SK-N-SH treated with all-trans-retinoic acid at 6 μM for 48 hours (cell line): ENCODE measurements around the gene KAT6B.

Experiments
- ESRRG ChIP-seq: fragments of 250-450 bp; sonication (Bioruptor Pico); IDR thresholded peaks from 2 replicates; pipeline ENCODE4 v1.6.1; 2021; ENCODE audit warnings: mild to moderate bottlenecking
- RARB ChIP-seq: fragments of 250-450 bp; sonication (Bioruptor Pico); IDR thresholded peaks from 2 replicates; pipeline ENCODE4 v1.8.0; 2021; ENCODE audit warnings: mild to moderate bottlenecking, moderate library complexity
- SNAI2 ChIP-seq: fragments of 250-450 bp; sonication (Bioruptor Pico); IDR thresholded peaks from 2 replicates; pipeline ENCODE4 v1.5.0; 2020; ENCODE audit warnings: mild to moderate bottlenecking, moderate library complexity
- ZFP30 ChIP-seq: fragments of 450-650 bp; formaldehyde crosslinking; IDR thresholded peaks from 2 replicates; pipeline ENCODE4 v1.5.0; 2022; ENCODE audit warnings: mild to moderate bottlenecking, moderate library complexity
- TF ChIP-seq, protein P1 (sequence below): fragments of 250-450 bp; sonication (Bioruptor Pico); IDR thresholded peaks from 2 replicates; pipeline ENCODE4 v1.5.0; 2020; ENCODE audit warnings: mild to moderate bottlenecking, moderate library complexity
- TF ChIP-seq, protein P2 (sequence below): fragments of 250-450 bp; sonication (Bioruptor Pico); IDR thresholded peaks from 2 replicates; pipeline ENCODE4 v1.5.1; 2020; ENCODE audit warnings: low read depth, mild to moderate bottlenecking, moderate library complexity
- TF ChIP-seq, protein P3 (sequence below): fragments of 250-450 bp; sonication (Bioruptor Pico); IDR thresholded peaks from 2 replicates; pipeline ENCODE4 v1.8.0; 2020; ENCODE audit warnings: mild to moderate bottlenecking, moderate library complexity, borderline replicate concordance
- TF ChIP-seq, protein P4 (sequence below): fragments of 250-450 bp; sonication (Bioruptor Pico); IDR thresholded peaks from 2 replicates; pipeline ENCODE4 v1.8.0; 2021; ENCODE audit warnings: low read depth, mild to moderate bottlenecking, moderate library complexity, borderline replicate concordance

DNA sequence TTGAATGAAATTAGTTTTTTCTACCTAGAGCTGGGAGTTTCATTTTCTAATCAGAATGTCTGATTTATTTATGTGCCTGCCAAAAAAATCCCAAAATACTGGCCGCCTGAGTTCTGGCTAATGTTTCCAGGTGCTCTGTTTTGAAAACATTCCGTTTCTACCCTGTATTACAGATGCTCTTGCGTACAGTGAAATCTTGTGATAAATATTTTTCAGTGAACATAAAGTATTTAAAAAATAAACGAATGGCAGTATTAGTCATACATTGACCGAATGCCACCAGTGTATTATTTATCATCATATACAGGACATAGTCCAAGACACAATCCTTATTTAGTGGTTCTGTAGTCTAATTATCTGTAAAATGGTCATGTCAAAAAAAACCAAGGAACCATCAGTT, 102.8 kb downstream of the KAT6B start:
- TF ChIP-seq, protein P1, sequence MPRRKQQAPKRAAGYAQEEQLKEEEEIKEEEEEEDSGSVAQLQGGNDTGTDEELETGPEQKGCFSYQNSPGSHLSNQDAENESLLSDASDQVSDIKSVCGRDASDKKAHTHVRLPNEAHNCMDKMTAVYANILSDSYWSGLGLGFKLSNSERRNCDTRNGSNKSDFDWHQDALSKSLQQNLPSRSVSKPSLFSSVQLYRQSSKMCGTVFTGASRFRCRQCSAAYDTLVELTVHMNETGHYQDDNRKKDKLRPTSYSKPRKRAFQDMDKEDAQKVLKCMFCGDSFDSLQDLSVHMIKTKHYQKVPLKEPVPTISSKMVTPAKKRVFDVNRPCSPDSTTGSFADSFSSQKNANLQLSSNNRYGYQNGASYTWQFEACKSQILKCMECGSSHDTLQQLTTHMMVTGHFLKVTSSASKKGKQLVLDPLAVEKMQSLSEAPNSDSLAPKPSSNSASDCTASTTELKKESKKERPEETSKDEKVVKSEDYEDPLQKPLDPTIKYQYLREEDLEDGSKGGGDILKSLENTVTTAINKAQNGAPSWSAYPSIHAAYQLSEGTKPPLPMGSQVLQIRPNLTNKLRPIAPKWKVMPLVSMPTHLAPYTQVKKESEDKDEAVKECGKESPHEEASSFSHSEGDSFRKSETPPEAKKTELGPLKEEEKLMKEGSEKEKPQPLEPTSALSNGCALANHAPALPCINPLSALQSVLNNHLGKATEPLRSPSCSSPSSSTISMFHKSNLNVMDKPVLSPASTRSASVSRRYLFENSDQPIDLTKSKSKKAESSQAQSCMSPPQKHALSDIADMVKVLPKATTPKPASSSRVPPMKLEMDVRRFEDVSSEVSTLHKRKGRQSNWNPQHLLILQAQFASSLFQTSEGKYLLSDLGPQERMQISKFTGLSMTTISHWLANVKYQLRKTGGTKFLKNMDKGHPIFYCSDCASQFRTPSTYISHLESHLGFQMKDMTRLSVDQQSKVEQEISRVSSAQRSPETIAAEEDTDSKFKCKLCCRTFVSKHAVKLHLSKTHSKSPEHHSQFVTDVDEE = no peak
- TF ChIP-seq, protein P2, sequence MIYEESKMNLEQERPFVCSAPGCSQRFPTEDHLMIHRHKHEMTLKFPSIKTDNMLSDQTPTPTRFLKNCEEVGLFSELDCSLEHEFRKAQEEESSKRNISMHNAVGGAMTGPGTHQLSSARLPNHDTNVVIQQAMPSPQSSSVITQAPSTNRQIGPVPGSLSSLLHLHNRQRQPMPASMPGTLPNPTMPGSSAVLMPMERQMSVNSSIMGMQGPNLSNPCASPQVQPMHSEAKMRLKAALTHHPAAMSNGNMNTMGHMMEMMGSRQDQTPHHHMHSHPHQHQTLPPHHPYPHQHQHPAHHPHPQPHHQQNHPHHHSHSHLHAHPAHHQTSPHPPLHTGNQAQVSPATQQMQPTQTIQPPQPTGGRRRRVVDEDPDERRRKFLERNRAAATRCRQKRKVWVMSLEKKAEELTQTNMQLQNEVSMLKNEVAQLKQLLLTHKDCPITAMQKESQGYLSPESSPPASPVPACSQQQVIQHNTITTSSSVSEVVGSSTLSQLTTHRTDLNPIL (CRISPR knock-in tag) = no peak
- TF ChIP-seq, protein P3, sequence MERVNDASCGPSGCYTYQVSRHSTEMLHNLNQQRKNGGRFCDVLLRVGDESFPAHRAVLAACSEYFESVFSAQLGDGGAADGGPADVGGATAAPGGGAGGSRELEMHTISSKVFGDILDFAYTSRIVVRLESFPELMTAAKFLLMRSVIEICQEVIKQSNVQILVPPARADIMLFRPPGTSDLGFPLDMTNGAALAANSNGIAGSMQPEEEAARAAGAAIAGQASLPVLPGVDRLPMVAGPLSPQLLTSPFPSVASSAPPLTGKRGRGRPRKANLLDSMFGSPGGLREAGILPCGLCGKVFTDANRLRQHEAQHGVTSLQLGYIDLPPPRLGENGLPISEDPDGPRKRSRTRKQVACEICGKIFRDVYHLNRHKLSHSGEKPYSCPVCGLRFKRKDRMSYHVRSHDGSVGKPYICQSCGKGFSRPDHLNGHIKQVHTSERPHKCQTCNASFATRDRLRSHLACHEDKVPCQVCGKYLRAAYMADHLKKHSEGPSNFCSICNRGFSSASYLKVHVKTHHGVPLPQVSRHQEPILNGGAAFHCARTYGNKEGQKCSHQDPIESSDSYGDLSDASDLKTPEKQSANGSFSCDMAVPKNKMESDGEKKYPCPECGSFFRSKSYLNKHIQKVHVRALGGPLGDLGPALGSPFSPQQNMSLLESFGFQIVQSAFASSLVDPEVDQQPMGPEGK = peak; percentile 70; the same call in 1 of the 2 replicates
- TF ChIP-seq ESRRG = no peak
- TF ChIP-seq ZFP30 = no peak
- TF ChIP-seq, protein P4, sequence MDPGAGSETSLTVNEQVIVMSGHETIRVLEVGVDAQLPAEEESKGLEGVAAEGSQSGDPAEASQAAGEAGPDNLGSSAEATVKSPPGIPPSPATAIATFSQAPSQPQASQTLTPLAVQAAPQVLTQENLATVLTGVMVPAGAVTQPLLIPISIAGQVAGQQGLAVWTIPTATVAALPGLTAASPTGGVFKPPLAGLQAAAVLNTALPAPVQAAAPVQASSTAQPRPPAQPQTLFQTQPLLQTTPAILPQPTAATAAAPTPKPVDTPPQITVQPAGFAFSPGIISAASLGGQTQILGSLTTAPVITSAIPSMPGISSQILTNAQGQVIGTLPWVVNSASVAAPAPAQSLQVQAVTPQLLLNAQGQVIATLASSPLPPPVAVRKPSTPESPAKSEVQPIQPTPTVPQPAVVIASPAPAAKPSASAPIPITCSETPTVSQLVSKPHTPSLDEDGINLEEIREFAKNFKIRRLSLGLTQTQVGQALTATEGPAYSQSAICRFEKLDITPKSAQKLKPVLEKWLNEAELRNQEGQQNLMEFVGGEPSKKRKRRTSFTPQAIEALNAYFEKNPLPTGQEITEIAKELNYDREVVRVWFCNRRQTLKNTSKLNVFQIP (CRISPR knock-in tag) = no peak
- no peak for TF ChIP-seq SNAI2 (CRISPR knock-in tag)
- 0 out of 2 replicates have a peak, but pooled peaks have one; percentile 64 for TF ChIP-seq RARB
